ENCODE data around the gene REG3A.

REG3A gene

DNA sequence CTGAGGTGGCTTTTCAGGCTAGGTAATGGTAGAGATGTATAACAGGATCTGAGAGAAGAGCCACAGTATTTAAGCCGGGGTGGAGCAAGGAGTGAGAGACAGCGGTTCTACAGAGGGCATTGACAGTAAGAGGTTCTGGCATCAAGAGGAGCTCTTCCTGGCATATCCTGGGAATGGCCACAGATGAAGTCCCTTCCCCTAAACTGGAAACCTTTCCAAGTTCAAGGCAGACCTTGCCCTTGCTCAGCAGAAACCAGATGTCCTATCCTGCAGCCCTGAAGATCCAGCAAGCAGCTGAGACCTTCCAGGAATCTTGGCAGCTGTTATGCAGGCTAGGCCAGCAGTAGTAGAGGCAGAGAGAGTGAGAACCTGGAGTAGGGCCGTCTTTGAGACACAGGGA, 21.2 kb downstream of the REG3A start:
- no peaks in the 10 kb centered on the region for H3K27me3 Mint-ChIP-seq
- peaks cover 3% of the 10 kb centered on the region for H3K9me3 Mint-ChIP-seq
- ATAC-seq (no peak), DNase-seq (no peak)
- no peak overlapping the region for H3K4me3 Mint-ChIP-seq
- H3K4me1 Mint-ChIP-seq: no peaks in the 10 kb centered on the region
- H3K27ac Mint-ChIP-seq: no peak overlapping the region
- H3K36me3 Mint-ChIP-seq (ENCODE audit: low read depth): no peaks in the 10 kb centered on the region

GRCh38 chr2:79131687-79132086, 27.9 kb downstream of the REG3A start:
- H3K4me1 Mint-ChIP-seq: no peaks in the 10 kb centered on the region
- no peaks in the 10 kb centered on the region for H3K9me3 Mint-ChIP-seq
- H3K27ac Mint-ChIP-seq: no peak overlapping the region
- no peak for ATAC-seq
- no peak overlapping the region for H3K4me3 Mint-ChIP-seq
- no peaks in the 10 kb centered on the region for H3K27me3 Mint-ChIP-seq
- H3K36me3 Mint-ChIP-seq (ENCODE audit: low read depth): no peaks in the 10 kb centered on the region
- no peak for DNase-seq

DNA sequence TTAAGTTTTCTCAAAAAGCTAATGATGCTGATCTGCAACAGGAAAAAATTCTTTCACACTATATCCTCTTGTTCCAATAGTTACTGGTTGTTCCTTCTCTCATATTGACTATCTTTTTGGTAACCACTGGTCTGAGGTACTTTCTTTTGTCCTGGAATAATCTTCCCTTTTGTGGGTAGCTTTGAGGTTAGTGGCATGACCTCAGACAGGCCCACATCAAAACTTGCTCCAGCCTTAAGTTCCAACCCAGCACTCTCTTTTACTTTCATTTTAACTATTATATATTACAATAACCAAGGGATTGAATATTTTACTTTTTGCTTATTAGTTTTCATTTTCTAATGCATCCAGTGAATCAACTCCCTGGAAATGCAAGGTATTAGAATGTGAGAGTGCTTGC, 29.7 kb downstream of the REG3A start:
- no peaks in the 10 kb centered on the region for H3K36me3 Mint-ChIP-seq (ENCODE audit: low read depth)
- DNase-seq (no peak), ATAC-seq (no peak)
- no peaks in the 10 kb centered on the region for H3K4me1 Mint-ChIP-seq
- H3K9me3 Mint-ChIP-seq: no peaks in the 10 kb centered on the region
- H3K27me3 Mint-ChIP-seq: no peaks in the 10 kb centered on the region
- H3K4me3 Mint-ChIP-seq: no peak overlapping the region
- no peak overlapping the region for H3K27ac Mint-ChIP-seq

DNA sequence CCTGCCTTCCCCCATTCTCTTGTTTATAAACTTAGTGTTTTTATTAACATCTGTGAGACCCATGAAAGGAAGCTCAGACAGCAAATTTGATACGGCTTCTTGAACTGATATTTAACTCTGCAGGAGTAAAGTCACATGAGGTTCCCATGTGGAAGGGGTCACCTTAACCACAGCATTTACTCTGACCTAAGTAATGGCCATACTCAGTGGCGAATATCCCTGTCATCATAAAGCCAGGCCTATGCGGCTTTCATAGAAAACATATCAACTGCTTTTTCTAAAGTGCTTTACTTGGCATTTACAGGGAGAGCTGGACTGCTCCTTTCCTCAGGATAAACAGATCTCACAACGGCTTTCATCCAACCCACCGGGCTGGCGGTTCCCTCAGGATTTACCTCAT, 30.3 kb downstream of the REG3A start:
- Mint-ChIP-seq H3K9me3 (no peaks in the 10 kb centered on the region), H3K27me3 (no peaks in the 10 kb centered on the region), H3K27ac (no peak overlapping the region), H3K4me3 (no peak overlapping the region), H3K4me1 (no peaks in the 10 kb centered on the region), H3K36me3 (ENCODE audit: low read depth) (no peaks in the 10 kb centered on the region)
- ATAC-seq: no peak
- no peak for DNase-seq

- Mint-ChIP-seq H3K4me1 (no peaks in the 10 kb centered on the region), H3K9me3 (no peaks in the 10 kb centered on the region), H3K27ac (no peak overlapping the region), H3K4me3 (no peak overlapping the region), H3K27me3 (no peaks in the 10 kb centered on the region), H3K36me3 (ENCODE audit: low read depth) (no peaks in the 10 kb centered on the region)
- ATAC-seq (no peak), DNase-seq (no peak)
These were observed 31.1 kb downstream of the REG3A start for GRCh38 chr2:79128406-79128805.

- no peak for DNase-seq
- Mint-ChIP-seq H3K9me3 (no peaks in the 10 kb centered on the region), H3K4me1 (no peaks in the 10 kb centered on the region), H3K27ac (no peak overlapping the region), H3K27me3 (no peaks in the 10 kb centered on the region), H3K4me3 (no peak overlapping the region), H3K36me3 (ENCODE audit: low read depth) (no peaks in the 10 kb centered on the region)
- no peak for ATAC-seq
These were observed 33.9 kb downstream of the REG3A start for GRCh38 chr2:79125721-79125985.

- Mint-ChIP-seq H3K27ac (no peak overlapping the region), H3K36me3 (ENCODE audit: low read depth) (no peaks in the 10 kb centered on the region), H3K27me3 (no peaks in the 10 kb centered on the region), H3K9me3 (no peaks in the 10 kb centered on the region), H3K4me3 (no peak overlapping the region), H3K4me1 (no peaks in the 10 kb centered on the region)
- DNase-seq (no peak), ATAC-seq (no peak)
These were observed 34.4 kb downstream of the REG3A start for GRCh38 chr2:79124907-79125720.

GRCh38 chr2:79122676-79123075, 36.9 kb downstream of the REG3A start:
- Mint-ChIP-seq H3K4me3 (no peak overlapping the region), H3K36me3 (ENCODE audit: low read depth) (no peaks in the 10 kb centered on the region), H3K27ac (no peak overlapping the region), H3K4me1 (no peaks in the 10 kb centered on the region), H3K27me3 (no peaks in the 10 kb centered on the region), H3K9me3 (no peaks in the 10 kb centered on the region)
- ATAC-seq (no peak), DNase-seq (no peak)

DNA sequence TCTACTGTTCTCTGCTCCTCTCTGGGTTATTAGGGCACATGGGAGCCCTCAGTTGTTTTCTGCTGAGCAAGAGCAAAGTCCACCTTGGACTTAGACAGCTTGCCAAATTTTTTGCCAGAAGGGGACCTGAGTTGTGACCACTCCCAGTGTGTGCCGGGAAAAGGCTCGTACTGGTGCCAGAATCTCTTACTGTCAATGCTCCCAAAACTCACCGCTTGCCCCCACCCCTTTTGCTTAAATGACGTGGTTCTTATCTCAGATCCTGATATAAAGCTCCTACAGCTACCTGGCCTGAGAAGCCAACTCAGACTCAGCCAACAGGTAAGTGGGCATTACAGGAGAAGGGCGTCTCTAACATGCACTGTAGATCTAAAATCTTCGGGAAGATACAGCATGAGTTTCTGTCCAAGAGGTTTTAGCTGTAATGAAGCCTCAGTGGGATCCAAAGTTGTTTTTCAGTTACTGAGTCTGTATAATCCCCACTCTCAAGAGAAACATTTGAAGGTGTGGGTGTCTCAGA, 39.3 kb downstream of the REG3A start, which contains the start of gene REG1A:
Gene REG1A, plus strand, starts transcription at position 295 of the 520 bp plus-strand sequence. CDS start 374 bp downstream, outside the sequence.
- peaks cover 4% of the 10 kb centered on the region for H3K9me3 Mint-ChIP-seq
- ATAC-seq (no peak), DNase-seq (no peak)
- H3K4me3 Mint-ChIP-seq: no peak within 1 kb of the TSS
- no peaks in the 10 kb centered on the region for H3K36me3 Mint-ChIP-seq (ENCODE audit: low read depth)
- no peaks in the 10 kb centered on the region for H3K27me3 Mint-ChIP-seq
- no peaks in the 10 kb centered on the region for H3K4me1 Mint-ChIP-seq
- H3K27ac Mint-ChIP-seq: no peak within 1 kb of the TSS

GRCh38 chr2:79116997-79117928, 42.3 kb downstream of the REG3A start:
- Mint-ChIP-seq H3K36me3 (ENCODE audit: low read depth) (no peaks in the 10 kb centered on the region), H3K27ac (no peak overlapping the region), H3K9me3 (peaks cover 11% of the 10 kb centered on the region), H3K4me3 (no peak overlapping the region), H3K4me1 (no peaks in the 10 kb centered on the region), H3K27me3 (no peaks in the 10 kb centered on the region)
- ATAC-seq (no peak), DNase-seq (no peak)

- peaks cover 11% of the 10 kb centered on the region for H3K9me3 Mint-ChIP-seq
- H3K27ac Mint-ChIP-seq: no peak overlapping the region
- no peak for DNase-seq
- H3K4me3 Mint-ChIP-seq: no peak overlapping the region
- no peaks in the 10 kb centered on the region for H3K27me3 Mint-ChIP-seq
- H3K36me3 Mint-ChIP-seq (ENCODE audit: low read depth): no peaks in the 10 kb centered on the region
- no peaks in the 10 kb centered on the region for H3K4me1 Mint-ChIP-seq
- ATAC-seq: no peak
These were observed 44.6 kb downstream of the REG3A start for GRCh38 chr2:79114797-79115494.

DNA sequence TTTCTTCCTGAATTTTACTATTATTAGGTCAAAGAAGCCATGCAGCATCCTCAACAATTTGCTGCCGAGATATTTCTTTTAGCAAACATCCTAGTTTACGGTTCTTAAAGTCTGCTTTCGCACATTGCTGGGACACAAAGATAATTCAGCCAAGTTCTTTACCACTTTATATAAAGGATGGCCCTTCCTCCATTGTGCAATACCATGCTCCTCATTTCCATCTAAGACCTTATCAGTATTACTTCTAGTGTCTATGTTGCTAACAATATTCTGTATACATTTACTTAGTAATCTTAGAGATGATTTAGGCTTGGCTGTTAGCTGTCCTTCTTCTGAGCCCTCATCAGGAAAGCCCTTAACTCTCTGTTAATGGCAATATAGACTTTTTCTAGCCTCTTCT, 47.3 kb downstream of the REG3A start:
- H3K36me3 Mint-ChIP-seq (ENCODE audit: low read depth): no peaks in the 10 kb centered on the region
- H3K9me3 Mint-ChIP-seq: peaks cover 11% of the 10 kb centered on the region
- no peak for DNase-seq
- no peaks in the 10 kb centered on the region for H3K27me3 Mint-ChIP-seq
- ATAC-seq: no peak
- H3K4me3 Mint-ChIP-seq: no peak overlapping the region
- H3K4me1 Mint-ChIP-seq: no peaks in the 10 kb centered on the region
- H3K27ac Mint-ChIP-seq: no peak overlapping the region
